Measurements from ENCODE around the gene GNAS-AS1. TPM values are rescaled to one million over a fixed set of nuclear protein-coding genes. Genes with fewer than 3 reads are reported as not detected.
A peak's percentile ranks its signal among the peaks of the same experiment; 100 is the strongest.

The GNAS-AS1 gene
- total and polyA plus RNA-seq, 2 experiments from 2014 or later = 12.3 to 15.0 TPM

GRCh38 chr20:58897488-58897887 is 46.8 kb upstream of the GNAS-AS1 start (continued):
- TF ChIP-seq, protein P1, sequence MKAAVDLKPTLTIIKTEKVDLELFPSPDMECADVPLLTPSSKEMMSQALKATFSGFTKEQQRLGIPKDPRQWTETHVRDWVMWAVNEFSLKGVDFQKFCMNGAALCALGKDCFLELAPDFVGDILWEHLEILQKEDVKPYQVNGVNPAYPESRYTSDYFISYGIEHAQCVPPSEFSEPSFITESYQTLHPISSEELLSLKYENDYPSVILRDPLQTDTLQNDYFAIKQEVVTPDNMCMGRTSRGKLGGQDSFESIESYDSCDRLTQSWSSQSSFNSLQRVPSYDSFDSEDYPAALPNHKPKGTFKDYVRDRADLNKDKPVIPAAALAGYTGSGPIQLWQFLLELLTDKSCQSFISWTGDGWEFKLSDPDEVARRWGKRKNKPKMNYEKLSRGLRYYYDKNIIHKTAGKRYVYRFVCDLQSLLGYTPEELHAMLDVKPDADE (IDR thresholded peaks at IDR 0.05) = no peak
- no peak for TF ChIP-seq EZH2phosphoT487 (IDR thresholded peaks at IDR 0.05; ENCODE audit: unreplicated experiment)

- H3F3A ChIP-seq (replicated peaks; ENCODE audit: low read depth) = no peaks in the 10 kb centered on the region
- no peaks in the 10 kb centered on the region for H3K27me3 ChIP-seq (ENCODE audit: insufficient read depth)
- no peak overlapping the region for H2AFZ ChIP-seq
- no peaks in the 10 kb centered on the region for H3K9me2 ChIP-seq (ENCODE audit: insufficient read depth)
- Mint-ChIP-seq H3K27ac (no peak overlapping the region), H3K4me3 (peak overlapping the region; percentile 9; the same call in 2 of the 3 replicates), H3K9me3 (no peaks in the 10 kb centered on the region), H3K27me3 (ENCODE audit: insufficient read depth, low read depth, poor library complexity) (peaks cover 21% of the 10 kb centered on the region), H3K4me1 (peaks cover 82% of the 10 kb centered on the region), H3K36me3 (ENCODE audit: low read depth) (peaks cover 63% of the 10 kb centered on the region)
- no peak for ATAC-seq
- peaks cover 84% of the 10 kb centered on the region for H3K4me1 ChIP-seq (ENCODE audit: insufficient read depth)
- peak overlapping the region; percentile 50; the same call in 1 of the 2 replicates for H3K27ac ChIP-seq (ENCODE audit: low read depth)
- no peaks in the 10 kb centered on the region for H3K36me3 ChIP-seq (ENCODE audit: insufficient read depth)
- peaks cover 94% of the 10 kb centered on the region for H3K79me2 ChIP-seq (replicated peaks; ENCODE audit: insufficient read depth)
- no peak overlapping the region for H3K4me3 ChIP-seq
- H3K4me2 ChIP-seq = peak overlapping the region; percentile 62; the same call in 1 of the 2 replicates
- H4K20me1 ChIP-seq (replicated peaks; ENCODE audit: insufficient read depth) = peaks cover 49% of the 10 kb centered on the region
- no peak for DNase-seq (ENCODE audit: low spot score)
- TF ChIP-seq CTCF (conservative IDR thresholded peaks at IDR 0.05; ENCODE audit: low read depth in 2 of 2) (no peak), NANOG (IDR thresholded peaks at IDR 0.05; ENCODE audit: borderline replicate concordance) (no peak), EZH2phosphoT487 (IDR thresholded peaks at IDR 0.05; ENCODE audit: unreplicated experiment) (no peak), ZNF331 (CRISPR knock-in tag; IDR thresholded peaks at IDR 0.05; ENCODE audit: low read depth) (no peak), ZNF114 (CRISPR knock-in tag; IDR thresholded peaks at IDR 0.05) (no peak), ZNF462 (CRISPR knock-in tag; IDR thresholded peaks at IDR 0.05) (no peak), EZH2 (IDR thresholded peaks at IDR 0.05; ENCODE audit: low read depth, unreplicated experiment) (no peak), JUNB (IDR thresholded peaks at IDR 0.05; ENCODE audit: unreplicated experiment) (no peak), CREB1 (CRISPR knock-in tag; IDR thresholded peaks at IDR 0.05; ENCODE audit: low read depth) (no peak), REST (IDR thresholded peaks at IDR 0.05; ENCODE audit: unreplicated experiment) (no peak)
- TF ChIP-seq, protein P1 (IDR thresholded peaks at IDR 0.05) = no peak
Observed at GRCh38 chr20:58896820-58897219, 46.1 kb upstream of the GNAS-AS1 start.
